GOT3 (cell line): ENCODE measurements around the gene BACE2.

ENCODE experiments used
- DNase-seq: peaks from one replicate; lab custom pipeline; 2025; ENCODE audit warnings: mixed read lengths; lab: John Stamatoyannopoulos, UW

The BACE2 gene

GRCh38 chr21:41167348-41168342 is at the start of gene BACE2:
Gene BACE2, plus strand, starts transcription at chr21:41168160. Its CDS starts 104 bp downstream, at chr21:41168264.
- DNase-seq: peak; percentile 26

GRCh38 chr21:41119901-41120300 is 48.1 kb upstream of the BACE2 start:
- DNase-seq: no peak

DNA sequence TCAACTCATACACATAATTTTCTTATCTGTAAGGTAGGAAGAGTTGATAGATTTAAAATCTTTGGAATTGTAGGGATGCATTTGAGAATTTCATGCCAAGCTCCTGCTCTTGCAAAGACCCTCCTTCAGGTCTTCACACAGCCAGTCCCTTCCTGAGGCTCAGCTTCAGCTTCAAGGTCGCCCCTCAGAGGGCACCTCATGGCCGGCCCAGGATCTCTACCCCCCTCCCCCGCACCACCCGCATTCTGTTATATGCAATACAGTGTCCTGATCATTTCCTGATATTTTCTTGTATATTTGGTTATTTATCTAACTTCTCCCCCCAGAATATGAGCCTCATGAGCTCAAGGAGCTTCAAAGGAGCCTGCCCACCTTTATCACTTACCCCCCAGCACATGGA is 47.0 kb upstream of the BACE2 start:
- DNase-seq: no peak

GRCh38 chr21:41121785-41122415 is 46.1 kb upstream of the BACE2 start:
- no peak for DNase-seq

GRCh38 chr21:41124641-41125201 is 43.2 kb upstream of the BACE2 start:
- DNase-seq: no peak

GRCh38 chr21:41128981-41129380 is 39.0 kb upstream of the BACE2 start:
- DNase-seq: no peak

DNA sequence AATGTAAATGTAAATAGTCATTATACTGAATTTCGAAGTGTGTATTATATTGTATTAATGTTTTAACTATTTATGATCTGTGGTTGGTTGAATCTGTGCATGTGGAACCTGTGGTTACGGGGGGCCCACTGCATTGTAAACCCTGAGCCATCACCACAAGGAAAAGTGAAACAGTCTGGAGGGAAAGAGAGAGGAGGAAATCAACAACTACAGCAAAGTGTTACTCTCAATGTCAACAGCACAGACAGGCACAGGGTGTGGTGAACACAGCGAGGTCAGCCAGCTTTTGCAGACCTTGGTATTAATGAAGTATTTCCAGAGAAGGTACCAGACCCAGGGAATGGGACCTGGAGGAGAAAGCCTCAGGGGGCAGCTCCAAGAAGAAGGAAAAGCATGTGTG is 37.1 kb upstream of the BACE2 start:
- DNase-seq: no peak

DNA sequence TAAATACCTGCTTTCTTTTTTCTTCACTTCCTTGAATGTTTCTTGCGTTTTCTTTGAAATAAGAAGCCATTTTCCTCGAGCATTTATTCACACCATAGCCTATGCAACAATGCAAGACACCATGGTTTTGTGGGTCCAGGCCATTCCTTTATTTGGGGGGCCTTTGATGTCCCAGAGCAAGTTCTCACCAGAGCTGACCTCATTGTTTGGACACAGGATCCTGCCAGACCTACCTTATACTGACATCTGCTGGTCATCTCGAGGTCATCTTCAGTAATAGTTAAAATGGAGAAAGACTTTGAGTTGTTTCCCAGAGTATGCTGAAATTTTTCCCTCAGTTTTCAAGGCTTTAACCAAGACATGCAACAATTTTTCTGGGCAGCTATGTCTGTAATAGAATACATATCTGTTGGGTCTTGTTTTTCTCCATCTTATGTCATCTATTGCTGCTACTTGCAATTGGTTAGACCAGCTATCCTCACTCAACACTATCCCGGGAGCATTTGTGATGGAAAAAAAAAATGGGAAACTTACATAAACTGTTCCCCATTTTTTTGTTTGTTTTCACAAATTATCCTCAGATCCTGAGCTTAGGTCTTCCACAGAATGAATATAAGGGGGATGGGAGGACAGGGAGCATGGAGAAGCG is 34.0 kb upstream of the BACE2 start:
- DNase-seq: no peak

DNA sequence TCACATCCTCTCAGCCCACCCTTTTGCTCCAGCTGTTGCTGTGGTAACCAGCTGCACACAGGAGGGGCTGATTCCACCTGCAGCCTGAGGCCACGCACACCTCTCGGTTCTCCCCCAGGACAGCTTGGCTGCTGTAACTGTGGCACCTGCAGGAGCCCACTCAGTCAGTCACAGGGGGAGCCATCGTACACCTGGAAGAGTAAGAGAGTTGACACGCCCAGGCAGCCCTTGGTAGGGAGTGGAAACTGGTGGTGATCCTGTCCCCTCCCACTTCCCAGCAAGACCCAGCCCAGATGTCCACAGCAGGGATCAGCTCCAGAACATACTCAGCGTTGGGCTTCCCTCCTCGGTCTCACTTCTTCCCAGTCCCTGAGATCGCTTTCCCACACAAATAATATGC is 32.2 kb upstream of the BACE2 start:
- no peak for DNase-seq

DNA sequence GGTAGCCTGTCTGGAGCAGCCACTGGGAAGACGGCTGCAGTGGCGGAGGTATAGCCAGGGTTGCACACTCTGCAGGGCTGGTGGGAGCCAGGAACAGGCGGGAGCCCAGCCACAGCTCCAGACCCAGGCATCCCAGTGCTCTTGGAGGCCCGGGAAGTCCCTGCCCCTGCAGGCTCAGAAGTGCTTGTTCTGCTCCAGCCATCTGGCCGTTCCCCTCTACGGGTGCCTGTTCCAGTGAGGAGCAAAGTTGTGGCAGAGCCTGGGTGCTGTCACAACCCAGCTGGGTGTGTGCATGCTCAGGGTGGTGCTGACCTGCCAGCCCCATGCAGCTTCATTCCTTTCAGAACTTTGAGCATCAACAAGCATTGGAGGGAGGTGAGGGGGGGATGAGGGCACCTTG is 31.7 kb upstream of the BACE2 start:
- DNase-seq: no peak

DNA sequence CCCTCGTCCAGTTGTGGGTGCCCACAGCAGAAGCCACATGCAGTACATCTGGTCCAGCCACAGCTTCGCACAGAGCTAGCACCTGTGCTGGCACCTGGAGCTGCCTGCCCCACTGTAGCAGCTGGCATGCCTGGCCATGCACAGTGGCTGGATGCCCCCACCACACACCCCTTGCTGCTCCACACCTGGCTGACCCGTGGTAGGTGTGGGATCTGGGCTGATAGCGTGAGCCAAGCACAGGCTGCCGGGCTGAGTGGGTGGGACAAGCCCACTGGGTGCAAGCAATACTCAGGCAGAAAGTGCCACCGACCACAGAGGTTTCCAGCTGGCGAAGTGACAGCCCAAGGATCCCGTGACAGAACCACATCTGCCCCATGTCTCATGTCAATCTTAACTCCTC is 30.6 kb upstream of the BACE2 start:
- no peak for DNase-seq

- no peak for DNase-seq
These were observed 30.1 kb upstream of the BACE2 start for GRCh38 chr21:41137889-41138288.

DNA sequence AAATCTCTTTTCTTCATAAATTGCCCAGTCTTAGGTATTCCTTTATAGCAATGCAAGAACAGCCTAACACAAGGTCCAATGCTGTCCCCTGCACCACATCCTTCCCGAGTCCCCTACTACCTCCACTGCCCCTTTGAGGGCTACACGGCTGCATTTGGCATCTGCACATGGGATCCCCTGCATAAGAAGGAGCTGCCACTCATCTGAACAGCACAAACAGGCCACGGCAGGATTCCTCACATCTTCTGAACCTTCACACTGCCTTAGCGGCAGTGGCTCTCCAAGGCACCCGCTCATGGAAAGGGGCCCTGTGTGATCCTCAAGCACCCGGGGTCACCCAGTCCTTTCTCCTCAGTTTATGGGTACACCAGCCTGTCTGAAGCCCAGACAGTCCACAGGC is 29.2 kb upstream of the BACE2 start:
- no peak for DNase-seq

- DNase-seq: no peak
These were observed 28.7 kb upstream of the BACE2 start for GRCh38 chr21:41139275-41139674.

DNA sequence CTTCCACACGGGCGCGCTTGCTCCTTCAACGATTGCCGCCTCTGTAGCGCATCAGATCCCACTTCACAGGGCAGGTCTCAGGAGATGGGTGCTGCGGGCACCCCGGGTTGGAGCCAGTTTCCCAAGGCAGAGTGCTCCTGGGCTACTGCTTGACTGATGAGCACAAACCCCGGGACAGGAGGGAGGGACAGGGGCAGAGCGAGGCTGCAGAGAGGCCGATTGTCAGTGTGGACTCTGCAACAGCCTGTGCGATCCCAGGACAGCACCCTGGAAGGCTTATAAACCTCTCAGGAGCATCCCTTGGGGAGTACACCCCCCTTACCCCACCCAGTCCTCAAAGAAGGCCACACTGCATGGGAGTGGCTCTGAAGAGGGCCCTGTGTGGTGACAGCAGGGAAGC is 28.0 kb upstream of the BACE2 start:
- no peak for DNase-seq

DNA sequence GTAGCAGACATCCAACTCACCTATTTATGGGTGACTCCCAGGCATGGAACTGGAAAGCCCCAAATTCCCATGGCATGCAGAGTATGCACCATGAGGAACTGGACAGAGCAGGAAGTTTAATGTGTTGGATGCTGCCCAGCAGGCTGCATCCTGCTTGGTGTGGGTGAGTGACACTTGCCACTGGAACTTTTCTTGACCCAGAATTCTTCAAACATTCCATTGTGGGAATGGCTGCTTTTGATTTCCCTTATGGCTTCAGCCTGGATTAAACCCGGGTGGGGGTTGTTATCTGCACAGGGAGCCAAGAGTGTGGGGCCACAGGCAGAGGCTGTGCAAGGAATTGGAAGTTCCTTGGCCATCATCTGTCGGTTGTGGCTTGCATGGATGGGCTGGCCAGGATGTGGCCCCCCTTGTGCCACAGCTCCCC is 26.9 kb upstream of the BACE2 start:
- no peak for DNase-seq

DNA sequence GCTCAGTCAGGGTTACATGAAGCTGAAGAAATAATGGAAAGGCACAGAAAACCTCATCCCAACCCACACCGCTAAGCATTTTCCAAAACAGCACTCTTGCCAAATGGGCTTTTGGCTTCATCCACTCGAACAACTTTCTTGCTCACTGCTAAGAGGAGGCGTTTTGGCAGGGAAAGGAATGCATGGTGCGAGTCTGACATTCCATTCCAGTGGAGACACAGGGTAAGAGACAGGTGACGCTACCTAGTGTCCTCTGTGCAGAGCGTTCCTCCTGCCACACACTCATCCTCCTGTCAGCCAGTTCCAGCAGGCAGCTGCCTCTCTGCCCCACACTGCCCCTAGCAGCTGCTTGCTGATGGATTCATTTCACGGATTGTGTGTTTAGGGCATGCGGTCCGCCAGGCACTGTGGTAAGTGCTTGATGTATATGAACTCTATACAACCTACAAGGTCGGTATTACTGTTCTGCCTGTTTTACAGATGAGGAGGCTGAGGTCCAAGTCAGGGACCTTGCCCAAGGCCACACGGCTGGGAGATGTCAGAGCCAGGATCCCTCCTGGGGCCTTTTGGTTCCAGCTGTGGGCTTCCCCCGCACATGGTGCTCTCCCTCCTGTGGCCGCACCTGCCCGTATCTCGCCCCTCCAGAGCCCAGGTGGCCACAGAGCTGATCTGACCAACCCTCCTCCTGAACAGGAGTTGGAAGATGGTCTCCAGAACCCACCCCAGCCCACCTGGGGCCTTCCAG is 25.7 kb upstream of the BACE2 start:
- no peak for DNase-seq

GRCh38 chr21:41143596-41144325 is 24.2 kb upstream of the BACE2 start:
- no peak for DNase-seq

DNA sequence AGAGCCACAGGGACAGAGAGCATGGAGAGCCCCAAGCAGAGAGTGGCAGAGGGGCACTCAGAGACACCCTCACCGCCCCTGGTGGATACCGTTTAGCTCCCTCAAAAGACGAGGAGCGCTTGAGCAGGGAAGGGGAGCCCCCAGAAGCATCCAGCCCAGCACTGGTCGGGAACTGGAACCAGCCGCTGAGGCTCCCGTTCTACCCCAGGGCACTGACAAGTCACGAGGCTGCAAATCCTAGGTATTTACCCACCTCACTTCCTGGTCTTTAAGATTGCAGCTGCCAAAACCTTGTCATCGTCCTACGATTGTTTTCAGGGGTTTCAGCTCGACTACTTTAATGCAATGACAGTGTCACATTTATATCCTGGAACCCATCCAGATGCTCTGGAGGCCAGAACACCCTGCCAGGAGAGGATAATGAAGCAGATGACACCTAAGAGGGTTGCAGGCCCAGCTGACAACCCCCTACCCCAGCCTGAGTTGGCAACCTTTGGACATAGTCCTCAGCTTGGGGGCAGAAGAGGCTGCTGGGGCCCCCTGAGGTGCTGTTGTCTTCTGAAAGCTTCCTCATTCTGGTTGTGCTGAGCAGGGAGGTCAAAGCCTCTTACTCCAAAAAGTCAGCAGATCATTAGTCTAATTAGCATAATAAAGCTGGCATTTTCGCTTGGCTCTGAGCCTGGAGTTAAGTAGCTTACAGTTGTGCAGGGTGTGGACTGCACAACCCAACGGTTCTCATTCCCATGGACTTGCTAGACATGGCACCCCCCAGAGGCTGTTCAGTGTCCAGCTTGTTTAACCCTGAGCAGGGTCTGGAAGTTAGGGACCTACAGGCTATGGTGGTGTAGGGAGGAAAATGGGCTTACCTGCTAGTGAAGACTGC is 20.6 kb upstream of the BACE2 start:
- DNase-seq: no peak

DNA sequence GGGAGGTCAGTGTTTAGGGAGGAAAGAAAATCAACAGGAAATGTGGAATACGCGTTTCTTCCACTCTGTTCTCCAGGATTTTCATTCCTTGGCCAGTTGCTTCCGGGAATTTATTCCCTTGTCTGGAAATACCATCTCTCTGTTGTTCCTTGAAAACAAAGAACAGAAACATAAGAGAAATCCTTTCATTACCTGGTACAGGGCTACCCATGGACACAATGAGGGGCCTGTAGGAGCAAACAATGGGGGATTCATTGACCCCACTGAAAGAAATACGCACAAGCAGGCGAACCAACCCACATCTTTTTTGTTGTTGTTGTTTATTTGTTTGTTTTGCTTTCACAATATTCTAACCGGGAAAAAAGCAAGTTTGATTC is 20.0 kb upstream of the BACE2 start:
- DNase-seq: no peak
